GM23248 (cell line): ENCODE data around the gene OBI1.

Experiments used
- EZH2 ChIP-seq: fragments of 200-600 bp; sonication (generic); IDR thresholded peaks from 2 replicates; pipeline ENCODE4 v1.6.1; 2018; ENCODE audit warnings: antibody characterized with exemption, mild to moderate bottlenecking; ENCODE audit not compliant: insufficient read depth, poor library complexity, severe bottlenecking
- EZH2phosphoT487 ChIP-seq: fragments of 200-600 bp; sonication (generic); IDR thresholded peaks from 2 replicates; pipeline ENCODE4 v1.6.1; 2018; ENCODE audit warnings: antibody characterized with exemption, moderate library complexity, mild to moderate bottlenecking, low read depth; ENCODE audit not compliant: insufficient read depth

DNA sequence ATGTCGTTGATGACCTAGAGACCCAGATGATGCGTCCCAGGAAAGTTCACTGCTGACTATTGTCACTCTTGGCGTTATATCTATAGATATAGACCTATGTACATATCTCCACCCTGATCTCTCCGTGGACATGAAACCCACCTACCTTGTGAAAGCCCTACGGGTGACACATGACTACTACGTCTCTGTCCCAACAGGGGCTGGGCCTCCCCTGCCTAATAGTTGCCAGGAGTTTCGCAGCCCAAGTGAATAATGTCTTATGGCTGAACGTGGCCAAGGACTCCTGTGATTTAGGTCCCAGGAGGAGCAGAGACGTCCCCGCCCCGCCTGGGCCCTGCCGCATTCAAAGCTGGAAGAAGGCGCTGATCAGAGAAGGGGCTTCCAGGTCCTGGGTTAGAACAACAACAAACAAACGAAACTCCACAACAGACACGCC lies 50.7 kb downstream of the OBI1 start:
- TF ChIP-seq EZH2 = no peak
- no peak; the same call in 1 of the 2 replicates for TF ChIP-seq EZH2phosphoT487
